ENCODE measurements around the gene ADORA2A. TPM values are rescaled to one million over a fixed set of nuclear protein-coding genes. Genes with fewer than 3 reads are reported as not detected.

ADORA2A gene
- total RNA-seq: 1 to 10 TPM; 2.0 to 7.7 (median 3.6) TPM
- long read RNA-seq, partial matches to known transcripts: 0 of 3 reads
- long read RNA-seq, other reads (novel, unspliced or antisense): 3 of 3 reads

GRCh38 chr22:24427500-24428164, at the start of gene ADORA2A:
Gene ADORA2A (plus strand): TSS chr22:24427599. CDS start chr22:24433405, 5,806 bp downstream.
- peak; percentile 2 to 8 (median 8) for ATAC-seq
- peaks cover 0 to 45% (median 17%) of the 10 kb centered on the region in 4 donors for H3K4me1 ChIP-seq
- WGBS (ENCODE audit: insufficient coverage, low coverage, low lambda C conversion rate, missing lambda C conversion rate): 20% methylated on average over 1 of the region's 22 CpGs

DNA sequence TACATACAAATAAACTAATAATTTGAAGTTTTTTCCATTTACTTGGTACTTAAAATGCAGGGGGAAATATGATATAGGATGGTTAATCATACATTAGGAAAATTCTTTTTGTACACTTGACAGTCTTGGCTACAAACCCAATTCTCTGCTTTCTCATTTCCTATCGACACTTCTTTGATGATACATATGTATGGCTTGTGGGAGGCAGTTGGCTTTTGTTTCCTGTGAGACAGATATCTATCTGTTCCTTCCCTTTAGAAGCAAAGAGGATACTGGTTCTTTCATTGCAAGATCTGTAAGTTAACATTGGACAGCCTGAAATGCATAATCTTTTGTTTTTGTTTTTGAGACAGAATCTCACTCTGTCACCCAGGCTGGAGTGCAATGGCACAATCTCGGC, 47.9 kb upstream of the ADORA2A start:
- no peaks in the 10 kb centered on the region for H3K27me3 ChIP-seq
- ATAC-seq (no peak), DNase-seq (no peak)
- no peak overlapping the region for H3K27ac ChIP-seq
- H3K9me3 ChIP-seq: no peaks in the 10 kb centered on the region
- H3K4me1 ChIP-seq: no peaks in the 10 kb centered on the region
- WGBS (ENCODE audit: insufficient coverage, low coverage, low lambda C conversion rate, missing lambda C conversion rate): 62% methylated on average over 2 of the region's 2 CpGs
- TF ChIP-seq POLR2A (IDR thresholded peaks at IDR 0.05): no peak
- TF ChIP-seq, protein P1, sequence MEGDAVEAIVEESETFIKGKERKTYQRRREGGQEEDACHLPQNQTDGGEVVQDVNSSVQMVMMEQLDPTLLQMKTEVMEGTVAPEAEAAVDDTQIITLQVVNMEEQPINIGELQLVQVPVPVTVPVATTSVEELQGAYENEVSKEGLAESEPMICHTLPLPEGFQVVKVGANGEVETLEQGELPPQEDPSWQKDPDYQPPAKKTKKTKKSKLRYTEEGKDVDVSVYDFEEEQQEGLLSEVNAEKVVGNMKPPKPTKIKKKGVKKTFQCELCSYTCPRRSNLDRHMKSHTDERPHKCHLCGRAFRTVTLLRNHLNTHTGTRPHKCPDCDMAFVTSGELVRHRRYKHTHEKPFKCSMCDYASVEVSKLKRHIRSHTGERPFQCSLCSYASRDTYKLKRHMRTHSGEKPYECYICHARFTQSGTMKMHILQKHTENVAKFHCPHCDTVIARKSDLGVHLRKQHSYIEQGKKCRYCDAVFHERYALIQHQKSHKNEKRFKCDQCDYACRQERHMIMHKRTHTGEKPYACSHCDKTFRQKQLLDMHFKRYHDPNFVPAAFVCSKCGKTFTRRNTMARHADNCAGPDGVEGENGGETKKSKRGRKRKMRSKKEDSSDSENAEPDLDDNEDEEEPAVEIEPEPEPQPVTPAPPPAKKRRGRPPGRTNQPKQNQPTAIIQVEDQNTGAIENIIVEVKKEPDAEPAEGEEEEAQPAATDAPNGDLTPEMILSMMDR (IDR thresholded peaks at IDR 0.05): no peak
- intact Hi-C loops (cut with DNase I): no loop called here
- peaks cover 0 to 13% (median 1%) of the 10 kb centered on the region in 4 donors for H3K36me3 ChIP-seq
- no peak overlapping the region for H3K4me3 ChIP-seq

More at GRCh38 chr22:24427500-24428164, at the start of gene ADORA2A:
- Histone ChIP-seq H3K4me3 (no peak within 1 kb of the TSS), H3K27ac (peak within 1 kb of the TSS in 2 of 3 donors; percentile 13 to 54), H3K9me3 (no peaks in the 10 kb centered on the region), H3K27me3 (no peaks in the 10 kb centered on the region), H3K36me3 (no peaks in the 10 kb centered on the region)
- TF ChIP-seq POLR2A (IDR thresholded peaks at IDR 0.05): no peak
- TF ChIP-seq, protein P1 (IDR thresholded peaks at IDR 0.05): no peak
- peak; percentile 30 to 71 (median 59) for DNase-seq
- intact Hi-C loops (cut with DNase I): loop anchor here (5.0 to 10.0 kb wide), 2 partner anchors 57 to 95 kb away; no protein-coding TSS in a partner anchor

DNA sequence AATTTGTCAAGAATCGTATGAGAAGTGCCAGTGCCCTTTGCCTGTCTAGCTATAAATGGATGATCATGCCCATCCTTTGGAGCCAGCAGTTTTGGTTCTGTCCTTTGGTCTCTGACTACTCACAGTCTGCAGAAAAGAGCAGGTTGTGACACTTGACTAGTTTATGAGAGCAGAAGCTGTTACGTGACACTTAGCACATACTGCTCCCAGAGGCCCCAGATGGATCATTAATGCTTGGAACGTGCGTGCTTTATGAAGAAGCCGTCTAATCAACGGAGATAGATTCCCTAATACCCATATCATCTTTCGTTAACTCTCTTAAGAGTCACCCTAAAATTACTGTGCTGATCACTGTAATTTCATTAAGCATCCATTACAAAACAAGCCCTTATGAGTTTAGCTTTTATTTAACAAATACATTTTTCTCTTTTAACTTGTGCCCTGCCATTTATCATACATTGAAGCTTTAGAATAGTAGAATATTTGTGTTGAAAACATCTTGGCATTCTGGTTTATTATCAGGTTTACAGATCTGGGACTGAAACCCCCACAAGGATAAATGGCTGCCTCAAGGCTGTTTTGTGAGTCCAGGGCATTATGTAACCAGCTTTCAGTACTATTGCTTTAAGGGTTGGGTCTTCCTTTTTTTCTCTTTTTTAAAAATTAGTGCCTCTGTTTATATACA, 47.0 kb upstream of the ADORA2A start:
- Histone ChIP-seq H3K27ac (no peak overlapping the region), H3K4me1 (no peaks in the 10 kb centered on the region), H3K36me3 (peaks cover 0 to 13% (median 1%) of the 10 kb centered on the region in 4 donors), H3K4me3 (no peak overlapping the region), H3K27me3 (no peaks in the 10 kb centered on the region), H3K9me3 (no peaks in the 10 kb centered on the region)
- TF ChIP-seq, protein P1 (IDR thresholded peaks at IDR 0.05): no peak
- TF ChIP-seq POLR2A (IDR thresholded peaks at IDR 0.05): no peak
- 82% methylated on average over 7 of the region's 7 CpGs for WGBS (ENCODE audit: insufficient coverage, low coverage, low lambda C conversion rate, missing lambda C conversion rate)
- intact Hi-C loops (cut with DNase I): no loop called here
- no peak for DNase-seq
- no peak for ATAC-seq

GRCh38 chr22:24380905-24381230, 46.5 kb upstream of the ADORA2A start:
- WGBS (ENCODE audit: insufficient coverage, low coverage, low lambda C conversion rate, missing lambda C conversion rate): 85% methylated on average over 1 of the region's 1 CpG
- Histone ChIP-seq H3K4me1 (no peaks in the 10 kb centered on the region), H3K36me3 (peaks cover 0 to 8% (median 1%) of the 10 kb centered on the region in 4 donors), H3K9me3 (no peaks in the 10 kb centered on the region), H3K27ac (no peak overlapping the region), H3K27me3 (no peaks in the 10 kb centered on the region), H3K4me3 (no peak overlapping the region)
- no peak for TF ChIP-seq POLR2A (IDR thresholded peaks at IDR 0.05)
- TF ChIP-seq, protein P1 (IDR thresholded peaks at IDR 0.05): no peak
- intact Hi-C loops (cut with DNase I): no loop called here
- ATAC-seq (no peak), DNase-seq (no peak)
